Measurements from ENCODE around the gene CUTC.

DNA sequence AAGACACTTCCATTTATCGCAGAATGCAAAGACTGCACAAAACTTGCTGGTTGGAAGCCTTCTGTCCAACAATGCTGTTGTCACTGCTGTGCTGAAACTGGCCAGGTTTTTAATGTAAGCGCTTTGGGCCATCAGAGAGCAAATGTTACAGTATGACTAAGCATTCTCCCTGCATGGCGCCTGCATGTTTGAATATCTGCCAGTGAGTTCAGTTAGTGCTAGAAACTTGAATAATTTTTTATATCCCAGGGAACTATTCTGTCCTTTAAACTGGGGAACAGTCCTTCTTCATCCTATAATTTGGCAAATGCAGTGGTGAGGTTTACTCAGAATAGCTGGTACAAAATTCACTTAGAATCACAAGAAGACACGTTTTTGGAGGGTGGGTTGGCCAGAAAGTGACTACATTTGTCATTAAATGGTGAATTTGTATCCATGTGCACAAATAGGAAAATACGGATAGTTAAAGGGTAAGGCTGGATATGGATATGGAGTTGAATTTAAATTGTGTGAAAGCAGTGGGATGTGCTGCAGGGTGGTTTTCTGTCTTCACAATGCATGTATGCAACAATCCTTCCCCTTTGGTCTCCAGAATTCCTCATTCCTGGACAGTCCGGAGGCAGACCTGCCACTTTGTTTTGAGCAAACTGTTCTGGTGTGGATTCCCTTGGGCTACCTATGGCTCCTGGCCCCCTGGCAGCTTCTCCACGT lies 52.1 kb downstream of the CUTC start:
- TF ChIP-seq CTCF (conservative IDR thresholded peaks at IDR 0.05 in 1 of 2, IDR thresholded peaks at IDR 0.05 in 1 of 2; ENCODE audit: low read depth in 1 of 2, low read length in 2 of 2): no peak
- no peak for TF ChIP-seq EZH2 (IDR thresholded peaks at IDR 0.05; ENCODE audit: low read length, missing control alignments)

All from fibroblast of lung (primary cell).